GM10266 (cell line): ENCODE results near the gene TBX19.
A peak's percentile ranks its signal among the peaks of the same experiment; 100 is the strongest.
"Not testable (repeated sequence)": the region's sequence is repeated elsewhere in the genome, so short reads cannot be mapped to it uniquely, and the experiment has no call there.

Experiments
- DNase-seq: peaks from one replicate; pipeline ENCODE4 v3.0.0; 2012; ENCODE audit errors: extremely low spot score
- CTCF ChIP-seq: IDR thresholded peaks from 2 replicates; pipeline ENCODE4 v1.5.1; 2012; ENCODE audit warnings: mild to moderate bottlenecking, low read depth; ENCODE audit not compliant: control insufficient read depth, insufficient read depth; ENCODE audit errors: missing control alignments

The TBX19 gene

DNA sequence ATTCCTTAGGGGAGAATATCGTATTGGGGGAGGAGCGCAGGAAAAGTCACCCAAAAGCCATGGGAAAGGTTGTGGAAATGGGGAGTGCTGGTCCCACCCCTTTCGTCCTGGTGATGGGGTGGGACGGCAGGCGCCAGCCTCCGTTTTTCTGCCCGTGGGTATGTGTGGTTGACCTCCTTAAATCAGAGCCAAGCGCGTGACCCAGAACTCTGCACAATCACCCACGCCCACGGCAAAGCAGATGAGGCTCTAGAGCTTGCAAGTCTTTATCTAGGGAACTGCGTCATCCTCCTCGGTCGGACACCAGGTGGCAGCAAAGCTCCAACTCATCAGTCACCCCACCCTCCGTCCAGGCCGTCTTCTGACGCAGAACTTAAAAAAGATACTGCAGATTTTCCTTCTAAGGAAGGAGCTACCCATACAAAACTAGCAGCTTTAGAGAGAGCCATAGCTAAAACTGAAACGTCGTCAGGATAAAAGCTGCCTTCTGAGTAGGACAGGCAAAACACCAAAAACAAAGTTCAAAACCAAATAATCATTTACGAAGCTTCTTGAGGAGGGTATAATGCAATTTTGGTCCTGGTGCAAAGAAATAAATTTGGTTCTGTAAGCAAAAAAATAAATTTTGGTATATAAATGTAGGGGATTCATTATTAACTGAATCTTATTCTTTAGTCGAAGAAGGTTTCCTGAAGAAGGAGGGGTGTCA, 62.0 kb downstream of the TBX19 start:
- peak; percentile 83 for TF ChIP-seq CTCF
- DNase-seq = peak; percentile 65

GRCh38 chr1:168343566-168343965, 62.9 kb downstream of the TBX19 start:
- peak; percentile 37 for TF ChIP-seq CTCF
- no peak for DNase-seq

DNA sequence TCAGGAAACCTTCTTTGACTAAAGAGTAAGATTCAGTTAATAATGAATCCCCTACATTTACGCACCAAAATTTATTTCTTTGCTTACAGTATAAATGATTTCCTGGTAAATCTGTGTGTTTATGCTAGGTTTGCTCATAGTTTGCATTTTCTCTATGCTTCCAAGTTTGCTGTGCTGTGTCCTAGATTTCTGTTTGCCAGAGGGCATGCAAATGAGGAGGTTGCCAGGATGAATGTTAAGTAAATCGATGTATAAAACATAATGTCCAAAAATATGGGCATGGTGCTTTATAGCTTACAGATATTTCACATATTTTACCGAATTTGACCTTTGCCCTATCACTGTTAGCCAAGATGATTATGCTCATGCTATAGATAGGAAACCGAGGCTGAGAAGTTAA, 63.8 kb downstream of the TBX19 start:
- no peak for DNase-seq
- TF ChIP-seq CTCF = no peak

DNA sequence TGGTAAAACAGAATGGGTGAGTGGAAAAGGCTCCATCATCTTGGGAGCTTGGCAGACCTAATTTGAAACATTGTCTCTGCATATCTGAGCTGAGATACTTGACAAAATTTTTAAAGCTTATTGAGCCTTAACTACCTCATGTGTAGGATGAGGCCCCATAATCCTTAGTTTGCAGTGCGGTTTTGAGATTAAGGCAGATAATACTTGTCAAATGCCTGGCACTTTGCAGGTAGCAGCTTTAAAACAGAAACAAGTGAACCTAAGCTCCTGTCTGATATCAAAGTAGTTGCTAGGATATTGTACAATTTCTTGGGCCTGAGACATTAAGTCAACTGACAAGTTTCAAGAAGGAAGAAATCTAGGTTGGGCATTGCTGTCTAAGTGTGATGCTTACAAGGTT, 65.3 kb downstream of the TBX19 start:
- TF ChIP-seq CTCF = no peak

DNA sequence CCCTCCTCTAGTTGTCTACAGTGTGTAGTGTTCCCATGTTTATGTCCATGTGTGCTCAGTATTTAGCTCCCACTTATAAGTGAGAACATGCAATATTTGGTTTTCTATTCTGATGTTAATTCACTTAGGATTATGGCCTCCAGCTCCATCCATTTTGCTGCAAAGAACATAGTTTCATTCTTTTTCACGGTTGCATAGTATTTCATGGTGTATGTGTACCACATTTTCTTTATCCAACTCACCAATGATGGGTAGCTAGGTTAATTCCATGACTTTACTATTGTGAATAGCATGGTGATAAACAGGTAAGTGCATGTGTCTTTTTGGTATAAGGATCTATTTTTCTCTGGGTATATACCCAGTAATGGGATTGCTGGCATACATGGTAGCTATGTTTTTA, 67.0 kb downstream of the TBX19 start:
- TF ChIP-seq CTCF = no peak
- DNase-seq = no peak

More for the DNA sequence above, 65.3 kb downstream of the TBX19 start:
- DNase-seq = no peak

DNA sequence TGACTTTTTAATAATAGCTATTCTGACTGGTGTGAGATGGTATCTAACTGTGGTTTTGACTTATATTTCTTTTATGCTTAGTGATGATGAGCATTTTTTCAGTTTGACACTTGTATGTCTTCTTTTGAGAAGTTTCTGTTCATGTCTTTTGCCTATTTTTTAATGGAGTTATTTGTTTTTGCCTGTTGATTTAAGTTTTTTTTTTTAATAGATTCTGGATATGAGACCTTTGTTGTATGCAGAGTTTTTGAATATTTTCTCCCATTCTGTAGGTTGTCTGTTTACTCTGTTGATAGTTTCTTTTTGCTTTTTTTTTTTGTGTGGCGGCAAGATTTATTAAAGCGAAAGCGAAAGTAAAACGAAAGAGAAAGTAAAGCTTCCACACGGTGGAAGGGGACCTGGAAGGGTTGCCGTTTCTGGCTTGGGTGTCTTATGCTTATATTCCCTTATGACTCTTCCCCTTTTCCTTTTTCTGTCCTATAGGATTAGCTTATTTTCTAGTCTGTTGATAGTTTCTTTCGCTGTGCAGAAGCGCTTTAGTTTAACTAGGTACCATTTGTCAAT, 67.6 kb downstream of the TBX19 start:
- DNase-seq = no peak
- no peak for TF ChIP-seq CTCF

- DNase-seq = not testable (repeated sequence)
Observed at GRCh38 chr1:168354335-168355269, 73.9 kb downstream of the TBX19 start.
